ENCODE measurements around the gene DIAPH2. TPM values are rescaled to one million over a fixed set of nuclear protein-coding genes. Genes with fewer than 3 reads are reported as not detected.
"Not testable (repeated sequence)": the region's sequence is repeated elsewhere in the genome, so short reads cannot be mapped to it uniquely, and the experiment has no call there.

Gene DIAPH2
- total RNA-seq, 2 experiments from 2014 or later = 9.1 to 12.4 TPM

DNA sequence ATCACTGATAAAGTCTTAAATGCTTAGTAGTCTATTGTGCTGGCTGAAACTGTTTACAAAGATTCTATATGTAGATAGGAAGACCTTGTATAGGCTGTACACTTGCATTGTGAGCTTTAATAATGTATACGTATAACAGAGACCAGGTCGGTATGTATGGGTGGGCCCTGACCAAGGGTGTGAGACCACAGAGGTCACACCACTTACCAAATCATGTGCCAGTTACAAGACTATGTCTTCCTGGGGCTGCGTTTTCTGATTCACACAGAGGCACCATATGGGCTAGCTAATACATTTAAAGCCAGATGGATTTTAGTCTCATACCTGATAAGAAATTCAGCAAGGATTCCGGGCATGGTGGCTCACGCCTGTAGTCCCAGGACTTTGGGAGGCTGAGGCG, 8.8 kb downstream of the DIAPH2 start:
- no peaks in the 10 kb centered on the region for H3K9me3 Mint-ChIP-seq (ENCODE audit: low read depth)
- CTCF ChIA-PET = no interaction called here
- POLR2A ChIA-PET = no interaction called here

GRCh38 chrX:96696462-96696861, 11.8 kb downstream of the DIAPH2 start:
- Mint-ChIP-seq H3K4me1 (no peaks in the 10 kb centered on the region), H3K4me3 (no peak overlapping the region), H3K27me3 (no peaks in the 10 kb centered on the region), H3K9me3 (ENCODE audit: low read depth) (no peaks in the 10 kb centered on the region), H3K27ac (no peak overlapping the region), H3K36me3 (ENCODE audit: low read depth) (peaks cover 3% of the 10 kb centered on the region)
- CTCF ChIA-PET = no interaction called here
- ATAC-seq (no peak), DNase-seq (no peak)
- POLR2A ChIA-PET = no interaction called here
- intact Hi-C loops (cut with DNase I, micrococcal nuclease) = no loop called here

More for the DNA sequence above, 8.8 kb downstream of the DIAPH2 start:
- no peak overlapping the region for H3K27ac Mint-ChIP-seq
- H3K4me3 Mint-ChIP-seq = no peak overlapping the region
- H3K27me3 Mint-ChIP-seq = no peaks in the 10 kb centered on the region
- peaks cover 3% of the 10 kb centered on the region for H3K4me1 Mint-ChIP-seq
- intact Hi-C loops (cut with DNase I, micrococcal nuclease) = no loop called here
- DNase-seq = no peak
- no peak for ATAC-seq
- H3K36me3 Mint-ChIP-seq (ENCODE audit: low read depth) = no peaks in the 10 kb centered on the region

GRCh38 chrX:96700625-96701024, 16.0 kb downstream of the DIAPH2 start:
- intact Hi-C loops (cut with DNase I, micrococcal nuclease) = no loop called here
- CTCF ChIA-PET = no interaction called here

DNA sequence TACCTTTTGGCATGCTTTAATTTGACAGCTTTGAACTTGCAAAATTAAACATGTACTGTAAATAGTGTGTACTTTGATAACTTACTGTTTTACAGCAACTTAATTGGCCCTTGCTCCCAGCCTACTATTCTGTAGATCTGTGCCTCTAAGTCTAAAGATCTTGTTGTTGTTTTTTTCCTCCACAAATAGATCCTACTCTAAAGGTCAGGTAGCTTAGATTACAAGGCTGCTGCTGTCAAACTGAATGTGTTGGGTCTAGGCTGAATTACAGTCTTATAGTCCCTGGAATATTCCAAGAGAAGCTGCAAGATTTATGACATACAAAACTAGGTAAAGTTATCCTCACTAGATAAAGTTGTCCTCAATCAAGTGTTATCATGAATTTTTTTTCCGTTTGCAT, 18.7 kb downstream of the DIAPH2 start:
- H3K27ac Mint-ChIP-seq = no peak overlapping the region
- ATAC-seq (no peak), DNase-seq (no peak)
- no peaks in the 10 kb centered on the region for H3K9me3 Mint-ChIP-seq (ENCODE audit: low read depth)
- H3K27me3 Mint-ChIP-seq = no peaks in the 10 kb centered on the region
- ChIA-PET CTCF (interaction anchor here (0.9 kb wide), 1 partner anchor 12 kb away, joined by 3 read pairs; no protein-coding TSS in a partner anchor), POLR2A (no interaction called here)
- intact Hi-C loops (cut with DNase I, micrococcal nuclease) = no loop called here
- no peak overlapping the region for H3K4me3 Mint-ChIP-seq
- H3K36me3 Mint-ChIP-seq (ENCODE audit: low read depth) = peaks cover 5% of the 10 kb centered on the region
- no peaks in the 10 kb centered on the region for H3K4me1 Mint-ChIP-seq

More at GRCh38 chrX:96700625-96701024, 16.0 kb downstream of the DIAPH2 start:
- no peak overlapping the region for H3K4me3 Mint-ChIP-seq
- H3K4me1 Mint-ChIP-seq = no peaks in the 10 kb centered on the region
- POLR2A ChIA-PET = no interaction called here
- H3K9me3 Mint-ChIP-seq (ENCODE audit: low read depth) = no peaks in the 10 kb centered on the region
- no peak overlapping the region for H3K27ac Mint-ChIP-seq
- ATAC-seq (no peak), DNase-seq (no peak)
- H3K27me3 Mint-ChIP-seq = no peaks in the 10 kb centered on the region
- peaks cover 5% of the 10 kb centered on the region for H3K36me3 Mint-ChIP-seq (ENCODE audit: low read depth)

GRCh38 chrX:96703816-96704215, 19.2 kb downstream of the DIAPH2 start:
- Mint-ChIP-seq H3K9me3 (ENCODE audit: low read depth) (no peaks in the 10 kb centered on the region), H3K36me3 (ENCODE audit: low read depth) (peaks cover 5% of the 10 kb centered on the region), H3K27me3 (no peaks in the 10 kb centered on the region), H3K4me1 (no peaks in the 10 kb centered on the region), H3K27ac (no peak overlapping the region), H3K4me3 (no peak overlapping the region)
- intact Hi-C loops (cut with DNase I, micrococcal nuclease) = no loop called here
- no peak for DNase-seq
- POLR2A ChIA-PET = no interaction called here
- ATAC-seq = no peak
- CTCF ChIA-PET = interaction anchor here (0.9 kb wide), 1 partner anchor 12 kb away, joined by 3 read pairs; no protein-coding TSS in a partner anchor

DNA sequence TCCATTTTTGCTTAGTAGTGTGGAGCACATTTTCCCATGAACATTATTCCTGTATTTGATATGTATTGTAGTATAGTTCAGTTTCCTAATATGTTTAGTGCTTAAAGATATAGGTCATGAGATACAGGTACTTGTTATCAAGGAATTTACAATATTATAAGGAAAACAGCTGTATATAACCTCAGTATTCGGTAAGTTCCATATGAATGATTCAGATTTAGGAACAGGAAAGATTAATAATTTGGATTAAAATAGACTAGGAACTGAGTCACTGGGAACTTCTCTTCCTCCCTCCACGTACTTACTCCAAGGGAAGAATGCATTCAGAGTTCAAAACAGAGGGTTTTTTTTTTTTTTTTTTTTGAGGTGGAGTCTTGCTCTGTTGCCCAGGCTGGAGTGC, 20.0 kb downstream of the DIAPH2 start:
- Mint-ChIP-seq H3K9me3 (ENCODE audit: low read depth) (no peaks in the 10 kb centered on the region), H3K27ac (no peak overlapping the region), H3K4me1 (no peaks in the 10 kb centered on the region), H3K27me3 (no peaks in the 10 kb centered on the region), H3K36me3 (ENCODE audit: low read depth) (peaks cover 5% of the 10 kb centered on the region), H3K4me3 (no peak overlapping the region)
- ChIA-PET POLR2A (no interaction called here), CTCF (no interaction called here)
- no peak for DNase-seq
- intact Hi-C loops (cut with DNase I, micrococcal nuclease) = no loop called here
- no peak for ATAC-seq

GRCh38 chrX:96705905-96706304, 21.3 kb downstream of the DIAPH2 start:
- ATAC-seq (no peak), DNase-seq (no peak)
- no peaks in the 10 kb centered on the region for H3K9me3 Mint-ChIP-seq (ENCODE audit: low read depth)
- no peak overlapping the region for H3K4me3 Mint-ChIP-seq
- no peaks in the 10 kb centered on the region for H3K4me1 Mint-ChIP-seq
- intact Hi-C loops (cut with DNase I, micrococcal nuclease) = no loop called here
- ChIA-PET POLR2A (no interaction called here), CTCF (interaction anchor here (0.6 kb wide), 1 partner anchor 20 kb away, joined by 5 read pairs; no protein-coding TSS in a partner anchor)
- peaks cover 2% of the 10 kb centered on the region for H3K36me3 Mint-ChIP-seq (ENCODE audit: low read depth)
- no peaks in the 10 kb centered on the region for H3K27me3 Mint-ChIP-seq
- no peak overlapping the region for H3K27ac Mint-ChIP-seq

GRCh38 chrX:96707804-96708203, 23.2 kb downstream of the DIAPH2 start:
- no peaks in the 10 kb centered on the region for H3K27me3 Mint-ChIP-seq
- H3K4me3 Mint-ChIP-seq = no peak overlapping the region
- intact Hi-C loops (cut with DNase I, micrococcal nuclease) = no loop called here
- ATAC-seq (no peak), DNase-seq (no peak)
- ChIA-PET POLR2A (no interaction called here), CTCF (no interaction called here)
- no peaks in the 10 kb centered on the region for H3K9me3 Mint-ChIP-seq (ENCODE audit: low read depth)
- H3K4me1 Mint-ChIP-seq = no peaks in the 10 kb centered on the region
- peaks cover 2% of the 10 kb centered on the region for H3K36me3 Mint-ChIP-seq (ENCODE audit: low read depth)
- no peak overlapping the region for H3K27ac Mint-ChIP-seq

- CTCF ChIA-PET = no interaction called here
- Mint-ChIP-seq H3K27me3 (no peaks in the 10 kb centered on the region), H3K36me3 (ENCODE audit: low read depth) (no peaks in the 10 kb centered on the region), H3K27ac (no peak overlapping the region), H3K4me1 (no peaks in the 10 kb centered on the region), H3K4me3 (no peak overlapping the region), H3K9me3 (ENCODE audit: low read depth) (no peaks in the 10 kb centered on the region)
- intact Hi-C loops (cut with DNase I, micrococcal nuclease) = no loop called here
- DNase-seq (no peak), ATAC-seq (no peak)
- POLR2A ChIA-PET = no interaction called here
These were observed 25.4 kb downstream of the DIAPH2 start for GRCh38 chrX:96710031-96710430.

DNA sequence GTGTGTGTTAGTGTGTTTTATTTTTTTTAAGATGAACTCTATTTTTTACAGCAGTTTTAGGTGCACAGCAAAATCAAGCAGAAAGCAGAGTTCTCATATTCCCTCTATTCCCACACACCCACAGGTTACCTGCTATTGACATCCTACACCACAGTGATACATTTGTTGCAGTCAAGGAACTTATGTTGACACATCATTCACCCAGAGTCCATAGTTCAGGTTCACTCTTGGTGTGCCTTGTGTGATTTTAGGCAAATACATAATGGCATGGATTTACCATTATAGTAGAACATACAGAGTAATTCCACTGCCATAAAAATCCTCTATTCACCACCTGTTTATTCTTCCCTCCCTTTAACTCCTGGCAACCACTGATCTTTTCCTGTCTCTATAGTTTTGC, 28.7 kb downstream of the DIAPH2 start:
- H3K27me3 Mint-ChIP-seq = no peaks in the 10 kb centered on the region
- H3K4me3 Mint-ChIP-seq = no peak overlapping the region
- CTCF ChIA-PET = no interaction called here

GRCh38 chrX:96714393-96714792, 29.8 kb downstream of the DIAPH2 start:
- POLR2A ChIA-PET; H3K36me3 Mint-ChIP-seq (ENCODE audit: low read depth); DNase-seq; intact Hi-C loops (cut with DNase I, micrococcal nuclease); H3K9me3 Mint-ChIP-seq (ENCODE audit: low read depth); H3K27me3 Mint-ChIP-seq; H3K4me1 Mint-ChIP-seq; CTCF ChIA-PET; ATAC-seq; H3K4me3 Mint-ChIP-seq; H3K27ac Mint-ChIP-seq: not testable (repeated sequence)

More for the DNA sequence above, 28.7 kb downstream of the DIAPH2 start:
- intact Hi-C loops (cut with DNase I, micrococcal nuclease) = no loop called here
- no peak for DNase-seq
- H3K9me3 Mint-ChIP-seq (ENCODE audit: low read depth) = no peaks in the 10 kb centered on the region
- no peak for ATAC-seq
- H3K27ac Mint-ChIP-seq = no peak overlapping the region
- H3K4me1 Mint-ChIP-seq = peaks cover 4% of the 10 kb centered on the region
- POLR2A ChIA-PET = no interaction called here
- H3K36me3 Mint-ChIP-seq (ENCODE audit: low read depth) = no peaks in the 10 kb centered on the region

GRCh38 chrX:96715481-96715880, 30.8 kb downstream of the DIAPH2 start:
- H3K36me3 Mint-ChIP-seq (ENCODE audit: low read depth) = no peaks in the 10 kb centered on the region
- intact Hi-C loops (cut with DNase I, micrococcal nuclease) = no loop called here
- no peak overlapping the region for H3K4me3 Mint-ChIP-seq
- no peak for DNase-seq
- ATAC-seq = no peak
- H3K9me3 Mint-ChIP-seq (ENCODE audit: low read depth) = peaks cover 4% of the 10 kb centered on the region
- H3K27me3 Mint-ChIP-seq = no peaks in the 10 kb centered on the region
- ChIA-PET POLR2A (no interaction called here), CTCF (no interaction called here)
- peaks cover 4% of the 10 kb centered on the region for H3K4me1 Mint-ChIP-seq
- H3K27ac Mint-ChIP-seq = no peak overlapping the region
